Stimulated activated CD4-positive, alpha-beta T cell treated with anti-CD3 and anti-CD28 coated beads, TNF-alpha, amount 100 ng/mL, for 24 hours (primary cell): ENCODE measurements around the gene SUPT4H1.

Source experiments
- DNase-seq, 3 experiments: peaks; one replicate each; pipeline ENCODE4 v3.0.0-alpha.2; 2020; ENCODE audit warnings: low read depth in 3 of 3

SUPT4H1 gene

DNA sequence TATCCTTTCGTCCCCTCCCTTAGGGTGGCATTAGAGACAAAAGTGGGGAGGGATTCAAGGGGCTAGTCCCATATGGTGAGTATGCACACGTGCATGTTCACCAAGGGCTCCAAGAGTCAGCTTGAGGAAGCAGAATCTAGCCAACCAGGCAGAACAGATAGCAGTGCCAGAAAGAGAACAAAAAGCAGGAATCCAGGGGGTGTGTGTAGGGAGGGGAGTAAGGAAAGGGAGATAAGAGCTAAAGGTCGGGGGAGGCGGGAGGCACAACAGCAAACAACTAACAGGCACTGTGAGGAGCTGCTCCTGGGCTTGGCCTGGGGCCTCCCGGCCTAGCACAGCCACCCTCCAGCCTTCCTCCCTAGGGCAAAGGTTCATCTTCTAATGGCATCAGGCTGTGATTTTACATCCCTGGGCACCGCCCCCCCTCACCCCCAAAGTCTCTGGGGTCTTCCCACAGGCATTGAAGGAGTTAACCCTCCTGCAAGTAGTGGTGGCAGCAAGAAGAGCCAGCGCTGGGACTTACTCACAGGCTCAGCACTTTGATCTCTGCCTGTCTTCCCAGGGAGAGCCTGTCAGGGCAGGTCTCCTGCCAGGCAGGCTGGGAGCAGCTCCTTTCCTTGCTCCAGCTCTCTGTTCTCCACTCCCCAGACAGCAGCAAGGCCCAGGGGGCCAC is 12.4 kb upstream of the SUPT4H1 start:
- no peak for DNase-seq

GRCh38 chr17:58363457-58364185 is 11.6 kb upstream of the SUPT4H1 start:
- no peak for DNase-seq

DNA sequence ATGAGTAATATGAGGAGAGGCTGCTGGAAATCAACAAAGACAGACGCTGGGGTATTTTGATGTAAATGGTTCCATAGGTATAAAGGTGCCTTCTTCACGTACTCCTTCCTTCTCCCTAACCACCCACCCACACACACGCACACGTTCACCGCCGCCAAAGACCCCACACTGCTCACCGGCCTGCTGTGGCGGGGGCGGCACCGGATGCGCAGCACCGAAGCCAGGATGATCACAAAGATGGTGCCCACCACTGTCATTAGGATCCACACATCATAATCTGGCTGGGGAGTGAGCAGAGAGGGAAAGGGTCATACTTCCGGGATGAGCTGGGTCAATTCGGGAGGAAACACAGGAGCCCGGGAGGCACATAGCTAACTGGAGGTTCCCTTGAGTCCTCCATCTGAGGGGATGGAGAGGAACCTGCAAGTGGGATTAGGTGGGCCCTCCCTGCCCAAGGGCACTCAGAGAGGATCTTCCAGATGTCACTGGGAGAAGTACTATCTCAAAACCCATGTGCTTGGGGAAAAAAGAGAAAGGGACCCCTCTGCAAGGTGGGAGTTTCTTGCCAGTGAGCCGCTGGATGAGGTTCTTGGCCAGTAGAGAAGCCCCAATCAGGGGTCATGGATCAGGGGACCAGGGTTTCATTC is 10.5 kb upstream of the SUPT4H1 start:
- no peak for DNase-seq

DNA sequence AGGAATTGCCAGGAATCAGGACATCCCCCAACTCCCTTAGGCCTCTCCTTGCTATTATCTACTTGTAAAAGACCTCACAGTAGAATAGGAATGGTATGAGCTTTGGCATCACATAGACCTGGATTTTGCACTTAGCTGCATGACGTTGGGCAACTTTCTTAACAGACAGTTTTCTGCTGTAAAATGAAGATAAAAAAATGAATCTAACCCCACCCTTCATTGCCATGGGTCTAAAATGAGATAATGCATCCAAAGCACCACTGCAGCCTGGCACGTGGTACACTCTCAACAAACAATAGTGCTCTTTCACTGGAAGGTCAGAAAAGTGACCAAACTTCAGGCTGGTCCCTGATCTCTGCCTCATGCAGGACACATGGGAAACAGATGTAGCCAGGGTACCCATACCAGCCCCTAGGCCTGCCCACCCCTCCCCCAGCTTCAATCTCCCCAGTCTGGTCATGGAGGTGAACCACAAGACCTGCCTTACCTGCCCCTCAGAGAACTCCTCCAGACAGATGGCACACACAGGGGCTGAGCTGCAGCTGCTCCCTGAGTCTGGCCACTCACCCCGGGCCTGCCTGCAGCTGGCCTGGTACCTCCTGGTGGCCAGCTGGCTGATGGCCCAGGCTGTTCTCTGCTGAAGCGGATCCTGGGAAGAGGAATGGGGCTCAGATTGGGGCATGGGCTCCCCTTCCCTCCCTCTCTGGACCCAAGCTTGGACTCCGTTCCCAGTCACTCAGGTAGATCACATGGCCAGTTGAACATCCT is 8.5 kb upstream of the SUPT4H1 start:
- no peak for DNase-seq

GRCh38 chr17:58358408-58359172 is 6.6 kb upstream of the SUPT4H1 start:
- DNase-seq, result no peak

DNA sequence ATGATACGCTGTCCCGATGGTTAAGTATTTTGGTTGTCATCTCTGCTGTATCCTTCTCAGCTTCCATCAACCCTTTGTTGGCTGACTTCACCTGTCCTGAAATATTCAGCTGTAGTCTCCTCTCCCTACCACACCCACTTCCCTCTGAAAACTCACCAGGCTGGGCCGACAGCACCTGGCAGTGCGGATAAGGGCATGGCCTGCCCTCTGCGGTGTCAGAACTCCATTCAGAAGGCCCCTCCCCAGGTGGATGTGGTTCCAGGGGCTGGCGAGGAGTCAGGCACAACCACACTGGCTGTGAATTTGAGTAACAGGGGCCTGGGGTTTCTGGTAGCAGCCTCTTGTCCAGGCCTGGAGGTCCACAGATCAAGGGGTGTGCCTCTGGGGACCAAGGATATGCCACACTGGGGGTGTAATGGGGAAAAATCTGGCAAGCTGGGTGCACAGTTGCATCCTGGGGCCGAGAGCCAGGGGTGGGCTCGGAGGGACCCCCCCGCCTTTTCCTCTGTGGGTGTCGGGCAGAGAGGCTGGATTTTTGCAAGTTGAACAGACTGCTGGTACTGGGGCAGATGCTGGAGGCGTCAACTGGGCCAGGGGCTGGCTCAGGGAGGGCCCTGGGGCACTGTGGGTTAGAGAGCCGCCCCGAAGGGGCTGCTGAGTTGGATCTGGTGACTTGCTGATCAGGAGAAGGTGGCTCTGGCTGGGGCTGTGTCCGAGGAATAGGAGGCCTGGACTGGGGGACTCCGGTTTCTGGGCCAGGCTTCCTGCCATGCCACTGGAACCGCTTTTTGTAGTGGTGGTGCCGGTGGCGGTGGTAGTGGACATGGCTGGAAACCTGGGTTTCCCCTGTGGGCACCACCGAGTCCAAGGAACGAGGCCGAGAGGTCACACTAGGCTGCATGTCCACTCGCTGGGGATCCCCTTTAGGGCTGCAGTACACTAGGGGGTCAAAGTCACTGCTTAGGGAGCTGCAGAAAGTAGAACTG is 5.6 kb upstream of the SUPT4H1 start:
- no peak for DNase-seq

- no peak for DNase-seq
Measured at GRCh38 chr17:58356231-58356630, 4.2 kb upstream of the SUPT4H1 start.

GRCh38 chr17:58354541-58355216 is 2.7 kb upstream of the SUPT4H1 start:
- DNase-seq, result no peak

DNA sequence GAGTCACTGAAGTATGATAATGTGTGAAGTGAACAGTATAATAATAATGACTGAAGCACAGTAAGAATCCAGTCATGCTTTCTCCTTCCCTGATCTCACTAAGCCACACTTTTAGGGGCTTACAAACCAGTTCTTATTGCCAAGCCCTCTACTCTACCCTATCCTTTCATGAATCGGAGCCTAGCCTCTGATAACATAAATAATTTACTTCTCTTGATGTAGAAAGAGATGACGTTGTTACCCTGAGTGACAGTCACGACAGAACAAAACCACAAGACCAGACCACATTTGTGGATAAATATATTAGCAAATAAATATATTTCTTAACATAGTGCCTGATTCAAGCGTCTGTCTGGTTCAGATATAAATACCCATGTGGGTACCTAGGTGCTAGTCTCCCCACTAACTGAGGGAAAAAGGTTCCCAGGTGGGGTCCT is 1.4 kb upstream of the SUPT4H1 start:
- no peak for DNase-seq

- peak in 1 of 3 experiments; percentile 41 for DNase-seq
Measured at GRCh38 chr17:58352596-58353388, 791 bp upstream of the SUPT4H1 start.

DNA sequence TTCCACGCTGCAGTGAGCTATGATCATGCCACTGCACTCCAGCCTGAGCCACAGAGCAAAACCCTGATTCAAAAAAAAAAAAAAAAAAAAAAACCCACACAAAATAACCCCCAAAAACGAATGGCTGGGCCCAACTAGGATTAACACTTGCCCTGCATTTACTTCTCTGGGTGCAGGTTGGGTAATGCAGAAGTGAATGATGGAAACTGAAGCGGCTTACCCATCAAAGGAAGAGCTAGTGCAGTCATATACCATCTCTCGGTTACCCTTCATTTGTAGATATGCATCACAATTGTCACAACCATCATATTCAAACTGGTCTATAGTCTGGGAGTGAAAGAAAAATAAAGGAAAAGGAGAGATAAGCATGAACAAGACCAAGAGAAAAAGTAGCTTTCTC is 819 bp downstream of the SUPT4H1 start:
- DNase-seq, result no peak

DNA sequence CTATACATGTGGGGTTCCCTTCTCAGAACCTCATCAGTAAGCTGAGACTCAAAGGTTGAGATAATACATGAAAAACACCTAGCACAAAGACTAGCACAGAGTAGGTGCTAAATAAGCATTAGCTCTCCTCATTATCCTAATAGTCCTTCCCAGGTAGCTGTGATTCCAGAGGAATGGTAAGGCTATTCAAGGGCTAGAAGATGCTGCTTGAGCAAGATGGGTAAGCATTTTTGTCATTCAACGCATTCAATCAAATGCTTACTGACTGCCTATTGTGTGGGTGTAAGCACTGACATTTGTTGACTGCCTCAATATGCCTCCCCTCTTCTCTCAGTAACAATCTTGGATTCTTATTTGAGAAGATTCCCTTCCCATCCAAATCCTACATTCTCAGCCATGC is 4.0 kb downstream of the SUPT4H1 start:
- no peak for DNase-seq

DNA sequence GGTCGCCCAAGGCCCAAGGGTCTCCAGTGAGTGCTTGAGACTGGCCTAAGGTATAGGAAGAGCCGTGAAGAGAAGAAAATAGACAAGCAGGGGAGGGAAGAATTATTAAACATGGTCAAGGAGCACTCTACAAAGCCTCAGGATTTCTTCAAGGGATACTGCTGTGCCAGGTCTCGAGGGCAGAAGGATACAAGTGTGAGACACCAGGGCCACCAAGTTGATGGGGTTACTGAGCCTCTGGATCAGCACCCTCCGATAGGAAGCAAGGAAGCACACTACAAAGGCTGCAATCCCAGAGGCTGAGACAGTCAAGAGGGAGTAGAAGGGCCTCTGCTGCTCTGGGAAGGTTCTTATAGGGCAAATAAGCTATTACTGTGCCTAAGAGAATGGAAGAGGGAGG is 6.5 kb downstream of the SUPT4H1 start:
- no peak for DNase-seq

DNA sequence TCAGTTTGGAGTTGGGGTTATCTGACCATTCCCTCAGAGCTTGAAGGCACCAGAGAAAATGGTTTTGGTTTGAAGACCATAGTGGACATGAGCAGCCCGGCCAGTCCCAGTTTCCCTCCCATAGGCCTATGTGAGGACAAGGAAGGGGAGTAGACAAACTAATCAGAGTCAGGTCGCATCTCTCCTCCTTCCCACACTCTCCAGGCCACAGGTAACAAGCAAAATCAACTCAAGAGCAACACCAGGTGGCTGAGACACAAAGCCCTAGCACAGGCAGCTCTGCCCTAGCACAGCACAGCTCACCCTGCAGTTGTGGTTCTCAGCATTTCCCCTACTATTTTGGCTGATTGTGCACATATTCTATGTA is 7.2 kb downstream of the SUPT4H1 start:
- DNase-seq, result peak in 1 of 3 experiments; percentile 53

GRCh38 chr17:58344047-58344790 is 7.8 kb downstream of the SUPT4H1 start:
- DNase-seq, result peak; percentile 77 to 89 (median 85)

DNA sequence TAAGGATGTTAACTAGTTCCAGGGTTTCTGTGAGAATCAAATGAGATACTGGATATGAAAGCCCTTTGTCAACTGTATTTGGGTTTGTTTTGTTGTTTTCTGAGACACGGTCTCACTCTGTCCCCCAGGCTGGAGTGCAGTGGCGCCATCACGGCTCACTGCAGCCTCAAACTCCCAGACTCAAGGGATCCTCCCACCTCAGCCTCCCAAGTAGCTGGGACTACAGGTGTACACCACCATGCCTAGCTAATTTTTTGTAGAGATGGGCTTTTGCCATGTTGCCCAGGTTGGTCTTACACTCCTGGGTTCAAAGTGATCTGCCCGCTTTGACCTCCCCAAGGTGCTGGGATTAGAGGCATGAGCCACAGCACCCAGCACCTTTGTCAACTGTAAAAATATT is 8.9 kb downstream of the SUPT4H1 start:
- DNase-seq, result no peak

DNA sequence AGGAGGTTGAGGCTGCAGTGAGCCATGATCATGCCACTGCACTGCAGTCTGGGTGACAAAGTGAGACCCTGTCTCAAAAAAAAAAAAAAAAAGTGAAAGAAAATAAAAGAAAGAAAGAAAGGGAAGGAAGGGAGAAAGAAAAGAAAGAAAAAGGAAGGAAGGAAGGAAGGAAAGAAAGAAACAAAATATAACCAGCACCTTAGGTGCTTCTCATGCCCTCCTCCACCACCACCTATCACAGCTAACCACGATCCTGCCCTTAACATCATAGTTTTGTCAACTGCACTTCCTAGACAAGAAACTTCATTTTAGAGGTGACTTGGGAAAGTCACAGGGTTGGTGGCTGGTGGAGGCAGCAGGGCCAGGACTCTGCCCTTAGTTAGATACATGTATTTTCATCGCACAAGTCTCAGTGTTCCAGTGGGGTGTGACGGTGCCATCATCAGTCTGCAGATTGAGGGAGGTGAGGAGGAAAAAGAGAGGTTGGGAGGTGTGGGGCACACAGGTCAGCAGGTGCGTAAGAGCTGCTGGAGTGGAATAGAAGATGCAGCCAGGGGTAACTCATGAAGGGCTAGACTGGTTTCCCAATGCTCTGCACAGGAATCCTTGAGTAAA is 10.0 kb downstream of the SUPT4H1 start:
- DNase-seq, result no peak
